ENCODE results near the gene RAD51B. TPM values are rescaled to one million over a fixed set of nuclear protein-coding genes. Genes with fewer than 3 reads are reported as not detected.
A peak's percentile ranks its signal among the peaks of the same experiment; 100 is the strongest.

Gene RAD51B
- total and polyA plus RNA-seq, 7 donors = 2.4 to 24.4 (median 7.1) TPM

GRCh38 chr14:68530443-68530842, 710.9 kb downstream of the RAD51B start:
- no peak for DNase-seq
- Histone ChIP-seq H3K4me3 (no peak overlapping the region), H3K36me3 (no peaks in the 10 kb centered on the region), H3K27me3 (no peaks in the 10 kb centered on the region), H3K9me3 (peaks cover 0 to 11% (median 0%) of the 10 kb centered on the region in 4 donors), H3K4me1 (peaks cover 0 to 25% (median 18%) of the 10 kb centered on the region in 4 donors), H3K27ac (no peak overlapping the region)
- intact Hi-C loops (cut with DNase I) = no loop called here
- 0 to 96% methylated on average over 1 of the region's 1 CpG for WGBS, 2 donors
- TF ChIP-seq POLR2AphosphoS5 (IDR thresholded peaks at IDR 0.05) (no peak), EP300 (IDR thresholded peaks at IDR 0.05) (no peak), POLR2A (IDR thresholded peaks at IDR 0.05) (no peak), CTCF (IDR thresholded peaks at IDR 0.05) (no peak)

GRCh38 chr14:68532496-68532895, 712.9 kb downstream of the RAD51B start:
- peaks cover 0 to 11% (median 0%) of the 10 kb centered on the region in 4 donors for H3K9me3 ChIP-seq
- no peak for DNase-seq
- peaks cover 0 to 15% (median 10%) of the 10 kb centered on the region in 4 donors for H3K4me1 ChIP-seq
- intact Hi-C loops (cut with DNase I) = no loop called here
- no peaks in the 10 kb centered on the region for H3K36me3 ChIP-seq
- no peak overlapping the region for H3K27ac ChIP-seq
- TF ChIP-seq POLR2AphosphoS5 (IDR thresholded peaks at IDR 0.05) = no peak
- TF ChIP-seq CTCF (IDR thresholded peaks at IDR 0.05) = no peak
- no peak for TF ChIP-seq POLR2A (IDR thresholded peaks at IDR 0.05)
- TF ChIP-seq EP300 (IDR thresholded peaks at IDR 0.05) = no peak
- no peak overlapping the region for H3K4me3 ChIP-seq
- no peaks in the 10 kb centered on the region for H3K27me3 ChIP-seq

GRCh38 chr14:68534276-68534675, 714.7 kb downstream of the RAD51B start:
- 97 to 99% methylated on average over 3 of the region's 3 CpGs for WGBS, 2 donors
- intact Hi-C loops (cut with DNase I) = no loop called here
- Histone ChIP-seq H3K4me1 (peaks cover 0 to 5% (median under 1%) of the 10 kb centered on the region in 4 donors), H3K9me3 (peaks cover 0 to 11% (median 0%) of the 10 kb centered on the region in 4 donors), H3K27me3 (no peaks in the 10 kb centered on the region), H3K36me3 (no peaks in the 10 kb centered on the region), H3K27ac (no peak overlapping the region), H3K4me3 (no peak overlapping the region)
- DNase-seq = no peak
- TF ChIP-seq POLR2A (IDR thresholded peaks at IDR 0.05) (no peak), EP300 (IDR thresholded peaks at IDR 0.05) (no peak), POLR2AphosphoS5 (IDR thresholded peaks at IDR 0.05) (no peak), CTCF (IDR thresholded peaks at IDR 0.05) (no peak)

GRCh38 chr14:68535404-68536017, 715.9 kb downstream of the RAD51B start:
- H3K4me3 ChIP-seq = no peak overlapping the region
- peaks cover 0 to 11% (median 0%) of the 10 kb centered on the region in 4 donors for H3K4me1 ChIP-seq
- intact Hi-C loops (cut with DNase I) = no loop called here
- no peak for TF ChIP-seq CTCF (IDR thresholded peaks at IDR 0.05)
- peak in 1 of 4 donors; percentile 21 for TF ChIP-seq POLR2AphosphoS5 (IDR thresholded peaks at IDR 0.05)
- H3K27ac ChIP-seq = peak overlapping the region in 1 of 4 donors; percentile 23
- H3K9me3 ChIP-seq = peaks cover 0 to 5% (median 0%) of the 10 kb centered on the region in 4 donors
- H3K27me3 ChIP-seq = no peaks in the 10 kb centered on the region
- DNase-seq = no peak
- WGBS, 2 donors = 90 to 91% methylated on average over 5 of the region's 5 CpGs
- H3K36me3 ChIP-seq = no peaks in the 10 kb centered on the region

- no peaks in the 10 kb centered on the region for H3K36me3 ChIP-seq
- no peak overlapping the region for H3K27ac ChIP-seq
- TF ChIP-seq POLR2AphosphoS5 (IDR thresholded peaks at IDR 0.05) = no peak
- no peak for TF ChIP-seq EP300 (IDR thresholded peaks at IDR 0.05)
- TF ChIP-seq POLR2A (IDR thresholded peaks at IDR 0.05) = no peak
- TF ChIP-seq CTCF (IDR thresholded peaks at IDR 0.05) = no peak
- DNase-seq = no peak
- peaks cover 0 to 16% (median 2%) of the 10 kb centered on the region in 4 donors for H3K4me1 ChIP-seq
- H3K4me3 ChIP-seq = no peak overlapping the region
- peaks cover 0 to 3% (median 0%) of the 10 kb centered on the region in 4 donors for H3K9me3 ChIP-seq
- H3K27me3 ChIP-seq = no peaks in the 10 kb centered on the region
- WGBS, 2 donors = 98 to 100% methylated on average over 1 of the region's 1 CpG
- intact Hi-C loops (cut with DNase I) = no loop called here
Observed at GRCh38 chr14:68536018-68536410, 716.4 kb downstream of the RAD51B start.
